Neural cell (in vitro differentiated cells): ENCODE data around the gene HLTF.

Experiments
- EP300 ChIP-seq: fragments of 450-650 bp; conservative IDR thresholded peaks from 2 replicates; pipeline ENCODE4 v1.6.1; 2014; ENCODE audit warnings: antibody characterized with exemption, mild to moderate bottlenecking, moderate library complexity; ENCODE audit not compliant: poor library complexity, severe bottlenecking
- TF ChIP-seq, protein P1 (sequence below): fragments of 450-650 bp; IDR thresholded peaks from 2 replicates; pipeline ENCODE4 v1.5.1; 2014; ENCODE audit warnings: antibody characterized with exemption, mild to moderate bottlenecking, moderate library complexity; ENCODE audit not compliant: poor library complexity, severe bottlenecking

DNA sequence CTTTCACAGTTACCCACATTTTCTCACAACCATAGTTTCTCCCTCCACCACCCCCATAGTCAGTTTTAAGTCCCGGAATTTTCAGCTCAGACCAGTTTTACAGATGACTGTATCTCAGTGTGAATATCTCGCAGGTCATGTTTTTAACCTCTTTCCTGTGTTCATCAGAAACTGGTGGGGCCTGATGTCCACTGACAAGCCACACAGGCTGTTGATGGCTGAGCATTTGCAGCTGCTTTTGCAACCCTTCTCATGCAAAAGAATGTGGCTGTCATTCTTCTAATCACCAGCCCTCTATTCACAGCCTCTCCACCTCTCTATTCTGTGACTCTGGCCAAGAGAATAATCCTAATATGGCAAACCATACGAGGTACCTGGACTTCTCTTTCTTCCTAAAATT lies 86.5 kb downstream of the HLTF start:
- TF ChIP-seq EP300 = no peak
- TF ChIP-seq, protein P1, sequence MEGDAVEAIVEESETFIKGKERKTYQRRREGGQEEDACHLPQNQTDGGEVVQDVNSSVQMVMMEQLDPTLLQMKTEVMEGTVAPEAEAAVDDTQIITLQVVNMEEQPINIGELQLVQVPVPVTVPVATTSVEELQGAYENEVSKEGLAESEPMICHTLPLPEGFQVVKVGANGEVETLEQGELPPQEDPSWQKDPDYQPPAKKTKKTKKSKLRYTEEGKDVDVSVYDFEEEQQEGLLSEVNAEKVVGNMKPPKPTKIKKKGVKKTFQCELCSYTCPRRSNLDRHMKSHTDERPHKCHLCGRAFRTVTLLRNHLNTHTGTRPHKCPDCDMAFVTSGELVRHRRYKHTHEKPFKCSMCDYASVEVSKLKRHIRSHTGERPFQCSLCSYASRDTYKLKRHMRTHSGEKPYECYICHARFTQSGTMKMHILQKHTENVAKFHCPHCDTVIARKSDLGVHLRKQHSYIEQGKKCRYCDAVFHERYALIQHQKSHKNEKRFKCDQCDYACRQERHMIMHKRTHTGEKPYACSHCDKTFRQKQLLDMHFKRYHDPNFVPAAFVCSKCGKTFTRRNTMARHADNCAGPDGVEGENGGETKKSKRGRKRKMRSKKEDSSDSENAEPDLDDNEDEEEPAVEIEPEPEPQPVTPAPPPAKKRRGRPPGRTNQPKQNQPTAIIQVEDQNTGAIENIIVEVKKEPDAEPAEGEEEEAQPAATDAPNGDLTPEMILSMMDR = no peak
